ENCODE measurements around the gene ZNF107. TPM values are rescaled to one million over a fixed set of nuclear protein-coding genes. Genes with fewer than 3 reads are reported as not detected.

ZNF107 gene
- total and polyA plus RNA-seq, 2 donors (not counting 1 experiment from before 2014, with no cell fraction given): 1.6 to 1.7 TPM

DNA sequence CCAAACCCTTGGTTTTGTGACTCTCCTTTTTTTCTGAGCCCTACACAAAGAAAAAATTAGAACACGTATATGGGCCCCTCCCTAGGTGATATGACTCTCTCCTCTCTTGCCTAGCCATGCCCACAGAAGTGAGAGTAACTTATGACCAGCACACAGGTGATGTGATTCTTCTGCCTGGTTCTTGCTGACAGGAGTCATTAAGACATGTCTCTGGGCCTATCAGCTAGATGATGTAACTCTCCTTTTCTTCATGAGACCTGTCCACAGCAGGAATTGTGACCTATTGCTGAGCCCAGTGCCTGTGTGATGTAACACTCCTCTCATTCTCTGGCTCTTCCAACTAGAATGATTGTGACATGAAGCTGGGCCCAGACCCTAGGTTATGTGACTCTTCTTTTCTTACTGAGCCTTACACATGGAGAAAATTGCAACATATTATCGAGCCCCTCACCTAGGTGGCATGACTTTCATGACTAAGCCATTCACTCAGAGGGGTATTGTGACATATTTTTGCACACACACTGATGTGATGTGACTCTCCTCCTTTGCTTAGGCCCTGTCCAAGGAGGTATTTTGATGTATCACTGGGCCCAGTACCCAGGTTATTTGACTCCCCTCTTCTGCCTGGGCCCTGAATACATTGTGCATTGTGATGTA is 31.4 kb upstream of the ZNF107 start:
- no peaks in the 10 kb centered on the region for H3K9me3 ChIP-seq (ENCODE audit: control insufficient read depth, insufficient read depth, low read depth, low read length)
- TF ChIP-seq EZH2 (IDR thresholded peaks at IDR 0.05; ENCODE audit: low read length, missing control alignments) (no peak), CTCF (conservative IDR thresholded peaks at IDR 0.05 in 1 of 2, IDR thresholded peaks at IDR 0.05 in 1 of 2; ENCODE audit: low read depth in 1 of 2, low read length in 2 of 2) (no peak)

DNA sequence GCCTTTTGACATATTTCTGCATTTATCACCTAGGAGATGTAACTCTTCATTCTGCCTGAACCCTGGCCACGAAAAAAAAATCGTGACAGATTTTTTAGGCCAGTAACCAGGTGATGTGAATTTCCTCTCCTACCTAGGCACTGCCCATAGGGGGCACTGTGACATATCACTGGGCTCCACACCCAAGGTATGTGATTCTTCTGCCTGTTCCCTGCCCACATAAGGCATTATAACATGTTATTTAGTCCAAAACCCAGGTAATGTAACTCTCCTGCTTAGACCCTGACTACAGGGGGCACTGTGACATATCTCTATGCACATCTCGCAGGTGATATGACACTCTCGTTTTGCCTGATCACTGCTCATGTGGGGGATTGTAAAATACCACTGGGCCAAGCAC is 29.5 kb upstream of the ZNF107 start:
- H3K9ac ChIP-seq (ENCODE audit: insufficient read depth, low read length): no peak overlapping the region
- H3K9me3 ChIP-seq (ENCODE audit: control insufficient read depth, insufficient read depth, low read depth, low read length): no peaks in the 10 kb centered on the region
- TF ChIP-seq CTCF (conservative IDR thresholded peaks at IDR 0.05 in 1 of 2, IDR thresholded peaks at IDR 0.05 in 1 of 2; ENCODE audit: low read depth in 1 of 2, low read length in 2 of 2): no peak
- no peak for TF ChIP-seq EZH2 (IDR thresholded peaks at IDR 0.05; ENCODE audit: low read length, missing control alignments)
- no peaks in the 10 kb centered on the region for H4K20me1 ChIP-seq (ENCODE audit: control insufficient read depth, extremely low read depth, insufficient read depth, low read length)
- no peaks in the 10 kb centered on the region for H3K79me2 ChIP-seq (ENCODE audit: control insufficient read depth, insufficient read depth, low read length)
- no peaks in the 10 kb centered on the region for H3K27me3 ChIP-seq (ENCODE audit: control insufficient read depth, insufficient read depth, low read length)
- no peaks in the 10 kb centered on the region for H3K4me1 ChIP-seq (ENCODE audit: control insufficient read depth, extremely low read depth, insufficient read depth, low read length)
- H3K36me3 ChIP-seq (ENCODE audit: control insufficient read depth, insufficient read depth, low read length): no peaks in the 10 kb centered on the region
- no peak for DNase-seq (ENCODE audit: low read depth in 2 of 2)
- no peak overlapping the region for H3K4me3 ChIP-seq (replicated peaks in 1 of 4; ENCODE audit: control extremely low read depth in 1 of 4, insufficient read depth in 1 of 4, low read depth in 3 of 4, low read length in 4 of 4)
- no peak overlapping the region for H2AFZ ChIP-seq (ENCODE audit: low read length)
- no peak overlapping the region for H3K4me2 ChIP-seq (ENCODE audit: extremely low read depth, insufficient read depth, low read length)
- H3K27ac ChIP-seq (ENCODE audit: insufficient read depth, low read length): no peak overlapping the region

More for the DNA sequence above, 31.4 kb upstream of the ZNF107 start:
- no peak for DNase-seq (ENCODE audit: low read depth in 2 of 2)
- no peaks in the 10 kb centered on the region for H3K36me3 ChIP-seq (ENCODE audit: control insufficient read depth, insufficient read depth, low read length)
- H3K9ac ChIP-seq (ENCODE audit: insufficient read depth, low read length): no peak overlapping the region
- no peak overlapping the region for H3K4me3 ChIP-seq (replicated peaks in 1 of 4; ENCODE audit: control extremely low read depth in 1 of 4, insufficient read depth in 1 of 4, low read depth in 3 of 4, low read length in 4 of 4)
- no peak overlapping the region for H2AFZ ChIP-seq (ENCODE audit: low read length)
- no peaks in the 10 kb centered on the region for H4K20me1 ChIP-seq (ENCODE audit: control insufficient read depth, extremely low read depth, insufficient read depth, low read length)
- H3K79me2 ChIP-seq (ENCODE audit: control insufficient read depth, insufficient read depth, low read length): no peaks in the 10 kb centered on the region
- no peaks in the 10 kb centered on the region for H3K27me3 ChIP-seq (ENCODE audit: control insufficient read depth, insufficient read depth, low read length)
- no peaks in the 10 kb centered on the region for H3K4me1 ChIP-seq (ENCODE audit: control insufficient read depth, extremely low read depth, insufficient read depth, low read length)
- no peak overlapping the region for H3K4me2 ChIP-seq (ENCODE audit: extremely low read depth, insufficient read depth, low read length)
- no peak overlapping the region for H3K27ac ChIP-seq (ENCODE audit: insufficient read depth, low read length)

DNA sequence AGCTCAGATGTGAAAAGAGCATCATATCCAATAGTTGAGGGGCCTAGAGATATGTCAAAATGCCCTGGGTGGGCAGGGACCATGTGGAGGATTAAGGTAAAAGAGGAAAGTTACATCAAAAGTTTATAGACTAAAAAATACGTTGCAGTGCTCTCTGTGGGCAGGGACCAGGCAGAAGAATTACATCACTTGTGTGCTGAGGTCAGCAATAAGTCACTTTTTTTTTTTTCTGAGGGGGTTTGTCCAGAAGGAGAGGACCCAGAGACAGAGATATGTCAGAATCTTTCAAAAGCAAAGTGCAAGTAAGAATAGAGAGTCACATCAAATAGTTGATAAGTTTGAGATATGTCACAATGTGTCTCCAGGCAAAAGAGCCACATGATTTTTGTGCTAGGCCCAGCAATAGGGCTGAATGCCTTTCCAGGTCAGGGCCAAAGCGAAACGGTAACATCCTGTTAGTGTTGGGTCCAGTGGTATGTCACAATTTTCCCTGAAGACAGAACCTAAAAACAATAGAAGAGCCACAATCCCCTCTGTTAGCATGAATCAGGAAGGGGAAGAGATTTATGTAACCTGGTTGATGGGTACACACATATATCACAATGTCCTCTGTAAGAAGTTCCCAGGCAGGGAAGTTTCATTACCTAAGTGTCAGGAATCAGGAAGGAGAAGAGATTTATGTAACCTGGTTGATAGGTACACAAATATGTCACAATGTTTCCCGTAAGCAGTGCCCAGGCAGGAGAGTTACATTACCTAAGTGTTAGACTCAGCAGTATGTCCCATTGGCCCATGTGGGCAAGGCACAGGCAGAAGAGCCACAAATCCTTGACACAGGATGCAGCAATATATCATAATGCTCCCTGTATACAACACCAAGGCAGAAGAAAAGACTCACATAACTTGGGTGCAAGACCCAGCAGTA is 28.1 kb upstream of the ZNF107 start:
- TF ChIP-seq CTCF (conservative IDR thresholded peaks at IDR 0.05 in 1 of 2, IDR thresholded peaks at IDR 0.05 in 1 of 2; ENCODE audit: low read depth in 1 of 2, low read length in 2 of 2): no peak
- TF ChIP-seq EZH2 (IDR thresholded peaks at IDR 0.05; ENCODE audit: low read length, missing control alignments): no peak
- H3K79me2 ChIP-seq (ENCODE audit: control insufficient read depth, insufficient read depth, low read length): no peaks in the 10 kb centered on the region
- no peaks in the 10 kb centered on the region for H3K4me1 ChIP-seq (ENCODE audit: control insufficient read depth, extremely low read depth, insufficient read depth, low read length)
- H3K9me3 ChIP-seq (ENCODE audit: control insufficient read depth, insufficient read depth, low read depth, low read length): no peaks in the 10 kb centered on the region
- no peak overlapping the region for H3K4me3 ChIP-seq (replicated peaks in 1 of 4; ENCODE audit: control extremely low read depth in 1 of 4, insufficient read depth in 1 of 4, low read depth in 3 of 4, low read length in 4 of 4)
- no peaks in the 10 kb centered on the region for H3K36me3 ChIP-seq (ENCODE audit: control insufficient read depth, insufficient read depth, low read length)
- H3K4me2 ChIP-seq (ENCODE audit: extremely low read depth, insufficient read depth, low read length): no peak overlapping the region
- no peaks in the 10 kb centered on the region for H3K27me3 ChIP-seq (ENCODE audit: control insufficient read depth, insufficient read depth, low read length)
- H3K9ac ChIP-seq (ENCODE audit: insufficient read depth, low read length): no peak overlapping the region
- H3K27ac ChIP-seq (ENCODE audit: insufficient read depth, low read length): no peak overlapping the region
- no peak for DNase-seq (ENCODE audit: low read depth in 2 of 2)
- H4K20me1 ChIP-seq (ENCODE audit: control insufficient read depth, extremely low read depth, insufficient read depth, low read length): no peaks in the 10 kb centered on the region
- no peak overlapping the region for H2AFZ ChIP-seq (ENCODE audit: low read length)
